K562 (cell line): ENCODE measurements around the gene GPR78. TPM values are rescaled to one million over a fixed set of nuclear protein-coding genes. Genes with fewer than 3 reads are reported as not detected.

Experiments
- ATAC-seq: fragments of 200-7000 bp; cut with Tn5 transposase; 3 replicates; pipeline ENCODE4 v1.9.1; 2020; ENCODE audit warnings: moderate library complexity
- BruUV-seq: library from RNA; stranded (reverse); fragments of 400-500 nt; replicated peaks from 2 replicates; lab custom pipeline; 2021; lab: Mats Ljungman, UMichigan
- CTCF ChIA-PET: fragments of 300-600 bp; formaldehyde crosslinking; extraction: SDS; loops from one replicate; lab custom pipeline; 2021; ENCODE audit warnings: low intra/inter-chr PET ratio; lab: Yijun Ruan, JAX
- POLR2A ChIA-PET: fragments of 300-600, 350-650 bp; sonication (Branson Sonifier 250); formaldehyde crosslinking; extraction: SDS; loops from one replicate; lab custom pipeline; 2021; ENCODE audit warnings: antibody characterized with exemption, inconsistent platforms; lab: Yijun Ruan, JAX
- DNase-seq, 4 experiments: peaks; one replicate each; pipeline versions ENCODE4 v3.0.0 to v3.0.0-alpha.2; 2011 to 2018; ENCODE audit warnings: low spot score in 3 of 4, mixed read lengths in 3 of 4; ENCODE audit errors: extremely low read depth in 1 of 4
- FAIRE-seq: peaks from 2 replicates; lab custom pipeline; 2011; peaks lifted over from hg19 to GRCh38; lab: Jason Lieb, UNC
- H2AFZ ChIP-seq: 2 replicates; pipeline ENCODE4 v1.6.0; 2011; ENCODE audit warnings: low read depth, low read length, control low read depth, inconsistent platforms
- H3K27ac ChIP-seq: fragments of 200-600 bp; 3 replicates; pipeline ENCODE4 v1.8.0; 2011; ENCODE audit warnings: low read depth, mild to moderate bottlenecking, control low read depth, inconsistent platforms, low read length, moderate library complexity, mixed read lengths; ENCODE audit errors: extremely low read depth
- H3K27me3 ChIP-seq, 2 experiments: fragments of 300-600 bp in 1 of 2; 2 replicates in 1 of 2; 3 replicates in 1 of 2; pipeline versions ENCODE4 v1.6.0 to v1.8.0; 2011; ENCODE audit warnings: inconsistent platforms in 2 of 2, low read length in 2 of 2, mild to moderate bottlenecking in 1 of 2, mixed read lengths in 1 of 2, moderate library complexity in 1 of 2; ENCODE audit not compliant: control insufficient read depth in 2 of 2, insufficient read depth in 2 of 2
- H3K36me3 ChIP-seq: fragments of 300-600 bp; 3 replicates; pipeline ENCODE4 v1.8.0; 2011; ENCODE audit warnings: mild to moderate bottlenecking, low read length, inconsistent platforms; ENCODE audit not compliant: control insufficient read depth, insufficient read depth
- H3K4me1 ChIP-seq, 2 experiments: fragments of 200-600 bp in 1 of 2; replicated peaks in 1 of 2; 2 replicates in 1 of 2; 3 replicates in 1 of 2; pipeline versions ENCODE4 v1.5.1 to v1.8.0; 2011; ENCODE audit warnings: inconsistent platforms in 2 of 2, low read length in 2 of 2, mild to moderate bottlenecking in 1 of 2, mixed read lengths in 1 of 2, moderate library complexity in 1 of 2; ENCODE audit not compliant: control insufficient read depth in 2 of 2, insufficient read depth in 2 of 2
- H3K4me2 ChIP-seq: 2 replicates; pipeline ENCODE4 v1.6.1; 2011; ENCODE audit warnings: low read length, control low read depth, inconsistent platforms, mixed read lengths; ENCODE audit not compliant: insufficient read depth
- H3K4me3 ChIP-seq: fragments of 200-600 bp; sonication (generic), shearing (Covaris generic); 2 replicates; pipeline ENCODE4 v1.5.1; 2016; ENCODE audit warnings: control low read depth, inconsistent platforms
- H3K79me2 ChIP-seq: fragments of 200-600 bp; 3 replicates; pipeline ENCODE4 v1.8.0; 2011; ENCODE audit warnings: low read length, inconsistent platforms; ENCODE audit not compliant: control insufficient read depth, insufficient read depth
- H3K9ac ChIP-seq, 2 experiments: 2 replicates each; pipeline versions ENCODE4 v1.6.0 to v1.6.1; 2011; ENCODE audit warnings: low read depth in 2 of 2, low read length in 2 of 2, control low read depth in 1 of 2, inconsistent platforms in 1 of 2, mild to moderate bottlenecking in 1 of 2, mixed read lengths in 1 of 2; ENCODE audit not compliant: insufficient read depth in 1 of 2
- H3K9me1 ChIP-seq: one replicate; pipeline ENCODE4 v1.6.0; 2011; ENCODE audit warnings: inconsistent platforms, mild to moderate bottlenecking, low read length, moderate library complexity; ENCODE audit not compliant: control insufficient read depth, insufficient read depth
- H3K9me3 ChIP-seq: replicated peaks from 2 replicates; pipeline ENCODE4 v1.5.1; 2011; ENCODE audit warnings: low read depth, low read length, inconsistent platforms; ENCODE audit not compliant: control insufficient read depth, insufficient read depth
- H4K20me1 ChIP-seq: replicated peaks from 2 replicates; pipeline ENCODE4 v1.6.1; 2011; ENCODE audit warnings: low read length, inconsistent platforms, mixed read lengths; ENCODE audit not compliant: control insufficient read depth, insufficient read depth
- CTBP1 ChIP-seq: fragments of 450-650 bp; IDR thresholded peaks from 2 replicates; pipeline ENCODE4 v1.6.1; 2016; ENCODE audit warnings: borderline replicate concordance
- EHMT2 ChIP-seq: fragments of 450-650 bp; IDR thresholded peaks from 2 replicates; pipeline ENCODE4 v1.6.1; 2018; ENCODE audit warnings: antibody characterized with exemption
- HCFC1 ChIP-seq: IDR thresholded peaks from 2 replicates; pipeline ENCODE4 v1.6.1; 2012; ENCODE audit warnings: low read depth, low read length, improper control_type of control experiment
- ILF3 ChIP-seq: fragments of 450-650 bp; IDR thresholded peaks from 2 replicates; pipeline ENCODE4 v1.6.1; 2018; ENCODE audit warnings: antibody characterized with exemption, mild to moderate bottlenecking, moderate library complexity, borderline replicate concordance
- MED1 ChIP-seq: sonication (generic); formaldehyde crosslinking; IDR thresholded peaks from 2 replicates; pipeline ENCODE4 v1.8.1; 2023; ENCODE audit warnings: missing genetic modification reagents, borderline replicate concordance
- NFATC3 ChIP-seq: fragments of 450-650 bp; IDR thresholded peaks from 2 replicates; pipeline ENCODE4 v1.6.1; 2017; ENCODE audit warnings: mild to moderate bottlenecking
- NR1H2 ChIP-seq: sonication (generic); formaldehyde crosslinking; IDR thresholded peaks from 2 replicates; pipeline ENCODE4 v1.4.0; 2020; ENCODE audit warnings: mild to moderate bottlenecking, missing genetic modification reagents
- PATZ1 ChIP-seq: fragments of 250-450 bp; sonication (Bioruptor Pico); IDR thresholded peaks from 2 replicates; pipeline ENCODE4 v1.5.0; 2020; ENCODE audit warnings: mild to moderate bottlenecking, borderline replicate concordance
- POLR2A ChIP-seq: fragments of 450-650 bp; conservative IDR thresholded peaks from 2 replicates; pipeline ENCODE4 v1.6.1; 2016
- PPARD ChIP-seq: fragments of 250-450 bp; sonication (Bioruptor Pico); IDR thresholded peaks from 2 replicates; pipeline ENCODE4 v1.8.0; 2022; ENCODE audit warnings: inconsistent platforms, mild to moderate bottlenecking, moderate library complexity
- RERE ChIP-seq: sonication (generic); formaldehyde crosslinking; IDR thresholded peaks from 2 replicates; pipeline ENCODE4 v1.8.0; 2023; ENCODE audit warnings: missing genetic modification reagents, mild to moderate bottlenecking, borderline replicate concordance
- SMARCA4 ChIP-seq: fragments of 450-650 bp; IDR thresholded peaks from 2 replicates; pipeline ENCODE4 v1.6.1; 2016
- STAT5A ChIP-seq: IDR thresholded peaks from 2 replicates; pipeline ENCODE4 v1.6.1; 2012; ENCODE audit warnings: low read length, inconsistent platforms, borderline replicate concordance
- THRB ChIP-seq: fragments of 450-650 bp; formaldehyde crosslinking; conservative IDR thresholded peaks from 2 replicates; pipeline ENCODE4 v1.4.0; 2022; ENCODE audit warnings: mild to moderate bottlenecking, missing genetic modification characterization
- U2AF1 ChIP-seq: fragments of 200-400 bp; formaldehyde crosslinking; optimal IDR thresholded peaks from 2 replicates; pipeline ENCODE3; 2017; ENCODE audit warnings: mild to moderate bottlenecking, low read depth, low read length, moderate library complexity
- ZC3H11A ChIP-seq: IDR thresholded peaks from 2 replicates; pipeline ENCODE4 v1.6.1; 2012; ENCODE audit warnings: low read depth, low read length, improper control_type of control experiment
- ZZZ3 ChIP-seq: fragments of 450-650 bp; IDR thresholded peaks from 2 replicates; pipeline ENCODE4 v1.6.1; 2016; ENCODE audit warnings: antibody characterized with exemption, mild to moderate bottlenecking, moderate library complexity
- WGBS: fragments of 100-300 bp; shearing (Covaris generic); methylation state at CpG from one replicate; pipeline ENCODE4 v1.1.6; 2016; ENCODE audit warnings: low coverage, mixed read lengths; ENCODE audit not compliant: insufficient coverage; ENCODE audit errors: missing lambda C conversion rate; 5-methylcytosine and 5-hydroxymethylcytosine counted together
- in situ Hi-C: fragments of 300-500 bp; cut with MboI; formaldehyde crosslinking; loops from 4 replicates; pipeline ENCODE4 v1.15.0; 2018; ENCODE audit warnings: inconsistent platforms, mixed read lengths
- intact Hi-C: fragments of 100-400 bp; cut with micrococcal nuclease; formaldehyde crosslinking; loops from 2 replicates; pipeline ENCODE4 v1.14.2; 2022
- polyA plus RNA-seq, 8 experiments: library from polyadenylated mRNA; depleted of rRNA in 4 of 8; stranded (reverse) in 5 of 8; unstranded in 3 of 8; fragments of >200 nt; fragmentation: Nextera tagmentation in 2 of 8; fragmentation: Illumina TruSeq in 1 of 8; extraction: Ambion mirVana in 2 of 8; extraction: Trizol in 1 of 8; gene quantifications; 2 replicates each; pipeline versions ENCODE4 v1.2.1 to v1.2.3, GENCODE V29; 2011 to 2014; ENCODE audit warnings: inconsistent platforms in 1 of 8, missing spikeins in 1 of 8
- total RNA-seq, 7 experiments: library from RNA; depleted of rRNA in 6 of 7; stranded (reverse); fragments of >200 nt in 6 of 7; fragmentation: Illumina TruSeq in 2 of 7; extraction: Trizol in 2 of 7; gene quantifications; 2 replicates each; pipeline versions ENCODE4 v1.2.1 to v1.2.3, GENCODE V29; 2011 to 2021; ENCODE audit warnings: low replicate concordance in 1 of 7

GPR78 gene
- total and polyA plus RNA-seq, 9 of the 15 experiments (the other 6 are each of a cell fraction or from before 2014, with no cell fraction given), result 0.04 to 0.13 (median 0.07) TPM; not detected in 4

GRCh38 chr4:8570201-8570600, 10.0 kb upstream of the GPR78 start:
- Histone ChIP-seq H3K27ac (no peak overlapping the region), H3K4me2 (no peak overlapping the region), H3K27me3 (peaks cover 0 to 16% of the 10 kb centered on the region in 2 experiments; a peak in 1 of 5 replicates), H3K9me3 (no peaks in the 10 kb centered on the region), H3K79me2 (no peaks in the 10 kb centered on the region), H3K36me3 (no peaks in the 10 kb centered on the region), H3K4me3 (no peak overlapping the region), H3K9me1 (no peaks in the 10 kb centered on the region), H3K9ac (no peak overlapping the region), H2AFZ (no peak overlapping the region), H4K20me1 (no peaks in the 10 kb centered on the region), H3K4me1 (no peaks in the 10 kb centered on the region; a peak in 1 of 5 replicates)
- ATAC-seq (no peak), FAIRE-seq (no peak), DNase-seq (no peak)
- in situ Hi-C loops, result no loop called here
- ChIA-PET CTCF (no interaction called here), POLR2A (interaction anchor here (0.6 to 1.5 kb wide), 3 partner anchors 11 to 19 kb away, joined by 3 to 5 read pairs (median 4); no protein-coding TSS in a partner anchor)
- intact Hi-C loops, result no loop called here
- 0% methylated on average over 1 of the region's 1 CpG for WGBS
- BruUV-seq, result no TSS peak
- TF ChIP-seq ZC3H11A, result no peak
- no peak for TF ChIP-seq U2AF1
- TF ChIP-seq PATZ1, result no peak
- no peak for TF ChIP-seq STAT5A
- no peak for TF ChIP-seq ZZZ3
- TF ChIP-seq NR1H2 (CRISPR knock-in tag), result no peak
- no peak for TF ChIP-seq THRB
- no peak for TF ChIP-seq CTBP1
- no peak for TF ChIP-seq EHMT2
- TF ChIP-seq MED1 (CRISPR knock-in tag), result no peak
- TF ChIP-seq SMARCA4, result no peak
- no peak for TF ChIP-seq ILF3
- no peak for TF ChIP-seq POLR2A
- no peak for TF ChIP-seq NFATC3
- TF ChIP-seq RERE (CRISPR knock-in tag), result no peak
- no peak for TF ChIP-seq HCFC1
- no peak for TF ChIP-seq PPARD (CRISPR knock-in tag)
